ENCODE results near the gene THRB. TPM values are rescaled to one million over a fixed set of nuclear protein-coding genes. Genes with fewer than 3 reads are reported as not detected.

The THRB gene
- total RNA-seq, 5 donors from 2014 or later (not counting 1 experiment from before 2014, with no cell fraction given), result 0.03 to 0.29 (median 0.19) TPM; not detected in 2

DNA sequence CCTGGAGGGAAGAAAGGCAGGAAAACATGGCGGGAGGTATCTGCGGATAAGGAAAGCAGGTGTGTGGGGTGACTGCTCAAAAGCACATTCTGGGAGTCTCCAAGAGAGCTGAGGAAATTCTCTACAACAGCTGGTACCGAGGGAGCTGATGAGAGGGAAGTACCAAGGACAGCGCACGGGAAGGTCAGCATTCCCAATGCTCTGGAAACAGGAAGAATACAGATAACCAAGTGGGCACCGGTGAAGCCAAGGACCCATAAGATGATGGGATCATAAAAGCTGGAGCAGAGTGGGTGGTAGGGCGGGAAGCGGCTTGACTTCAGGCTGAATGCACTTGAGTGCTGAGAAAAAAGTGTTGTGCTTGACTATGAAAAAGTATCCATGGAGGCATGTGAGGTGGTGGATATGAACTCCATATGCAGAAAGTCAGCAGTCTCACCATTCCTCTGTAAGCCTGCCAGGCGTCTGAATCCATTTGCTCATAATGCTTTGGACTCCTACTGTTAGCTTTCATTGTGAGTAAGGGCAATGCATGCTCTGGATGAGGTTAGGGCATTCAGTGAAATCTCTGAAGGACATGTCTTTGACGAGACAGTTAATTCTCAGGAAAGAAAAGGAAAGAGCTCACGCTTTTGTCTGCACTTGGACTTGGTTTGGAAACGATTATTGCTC, 334.1 kb downstream of the THRB start:
- Mint-ChIP-seq H3K4me1 (peaks cover 0 to 2% (median 0%) of the 10 kb centered on the region in 3 donors), H3K9me3 (no peaks in the 10 kb centered on the region), H3K4me3 (no peak overlapping the region), H3K27me3 (peaks cover 5 to 10% of the 10 kb centered on the region in 2 donors), H3K27ac (no peak overlapping the region), H3K36me3 (no peaks in the 10 kb centered on the region)
- H3K9me3 ChIP-seq, result no peaks in the 10 kb centered on the region
- H3K36me3 ChIP-seq (ENCODE audit: control insufficient read depth in 2 of 2, extremely low read depth in 1 of 2, insufficient read depth in 1 of 2, low read length in 1 of 2), result no peaks in the 10 kb centered on the region
- ATAC-seq (replicated peaks in 1 of 4), result no peak
- H3K27ac ChIP-seq (ENCODE audit: low read length), result no peak overlapping the region
- 81% methylated on average over 7 of the region's 12 CpGs for WGBS (ENCODE audit: insufficient coverage)
- H3K4me3 ChIP-seq (ENCODE audit: control insufficient read depth in 1 of 2, extremely low read depth in 1 of 2, low read length in 1 of 2), result no peak overlapping the region
- no peak for DNase-seq
- H3K27me3 ChIP-seq (replicated peaks in 1 of 2; ENCODE audit: control insufficient read depth in 2 of 2, extremely low read depth in 1 of 2, insufficient read depth in 2 of 2, low read length in 1 of 2), result no peaks in the 10 kb centered on the region
- ChIA-PET POLR2A (no interaction called here), CTCF (no interaction called here)
- no peaks in the 10 kb centered on the region for H3K4me1 ChIP-seq (ENCODE audit: control insufficient read depth in 1 of 2, extremely low read depth in 1 of 2, insufficient read depth in 2 of 2, low read length in 2 of 2)

DNA sequence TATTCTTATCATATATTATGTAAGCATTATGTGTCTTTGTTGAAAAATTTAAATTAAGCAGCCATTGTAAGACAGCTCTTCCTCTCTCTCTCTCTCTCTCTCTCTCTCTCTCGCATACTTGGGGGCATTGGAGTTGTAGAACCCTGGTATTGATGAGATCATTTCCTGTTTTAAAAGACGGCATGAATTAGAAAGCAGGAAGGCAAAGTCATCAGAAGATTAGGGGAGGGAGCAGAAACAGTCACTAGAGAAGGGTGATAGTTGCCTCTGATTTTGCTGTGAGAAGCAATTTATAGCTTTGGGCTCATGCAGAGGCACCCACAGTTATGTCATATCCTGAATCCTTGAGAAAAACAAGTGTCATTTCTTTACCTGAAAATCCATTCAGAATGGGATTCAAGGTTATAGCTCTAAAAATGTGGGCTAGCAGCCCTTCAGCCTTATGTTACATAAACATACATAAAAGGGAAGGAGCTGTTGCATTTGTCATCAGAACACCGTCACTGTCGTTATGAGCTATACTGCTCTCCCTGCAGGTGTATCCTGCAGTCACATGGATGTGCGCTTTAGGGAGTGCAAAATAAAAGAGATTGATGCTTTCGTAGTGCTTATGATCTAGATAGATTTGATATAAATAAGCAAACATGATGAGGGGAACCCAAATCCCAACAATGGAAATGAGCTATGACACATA, 335.7 kb downstream of the THRB start:
- H3K27me3 Mint-ChIP-seq, result peaks cover 5 to 10% of the 10 kb centered on the region in 2 donors
- 27% methylated on average over 3 of the region's 6 CpGs for WGBS (ENCODE audit: insufficient coverage)
- no peaks in the 10 kb centered on the region for H3K4me1 ChIP-seq (ENCODE audit: control insufficient read depth in 1 of 2, extremely low read depth in 1 of 2, insufficient read depth in 2 of 2, low read length in 2 of 2)
- H3K9me3 ChIP-seq, result no peaks in the 10 kb centered on the region
- POLR2A ChIA-PET, result no interaction called here
- CTCF ChIA-PET, result interaction anchor here in 1 of 2 donors (0.5 to 0.9 kb wide), 2 partner anchors 109 to 236 kb away, joined by 4 to 5 read pairs; no protein-coding TSS in a partner anchor
- H3K36me3 Mint-ChIP-seq, result no peaks in the 10 kb centered on the region
- no peak overlapping the region for H3K4me3 Mint-ChIP-seq
- H3K27ac ChIP-seq (ENCODE audit: low read length), result no peak overlapping the region
- no peaks in the 10 kb centered on the region for H3K36me3 ChIP-seq (ENCODE audit: control insufficient read depth in 2 of 2, extremely low read depth in 1 of 2, insufficient read depth in 1 of 2, low read length in 1 of 2)
- ATAC-seq (replicated peaks in 1 of 4) (no peak), DNase-seq (no peak)
- H3K4me3 ChIP-seq (ENCODE audit: control insufficient read depth in 1 of 2, extremely low read depth in 1 of 2, low read length in 1 of 2), result no peak overlapping the region
- no peak overlapping the region for H3K27ac Mint-ChIP-seq
- H3K9me3 Mint-ChIP-seq, result no peaks in the 10 kb centered on the region
- H3K4me1 Mint-ChIP-seq, result peaks cover 0 to 2% (median 0%) of the 10 kb centered on the region in 3 donors
- H3K27me3 ChIP-seq (replicated peaks in 1 of 2; ENCODE audit: control insufficient read depth in 2 of 2, extremely low read depth in 1 of 2, insufficient read depth in 2 of 2, low read length in 1 of 2), result no peaks in the 10 kb centered on the region

DNA sequence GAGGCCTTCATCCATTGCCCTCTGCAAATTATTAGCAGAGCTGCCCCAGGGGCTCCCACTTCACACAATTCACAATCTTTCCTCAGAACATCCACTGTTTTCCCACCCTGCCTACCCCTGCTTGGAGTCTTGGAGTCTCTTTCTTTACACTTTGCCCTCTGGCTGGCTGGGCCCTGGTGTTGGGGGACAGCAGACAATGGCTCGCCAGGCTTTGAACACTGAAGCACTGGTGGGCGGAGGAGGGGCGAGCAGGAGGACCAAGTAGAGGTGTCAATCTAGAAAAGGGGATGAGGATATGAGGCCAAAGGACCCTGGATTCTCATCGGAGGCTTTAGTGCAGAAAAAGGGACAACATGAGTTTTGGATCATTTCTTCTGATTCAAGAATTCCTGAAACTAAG, 337.5 kb downstream of the THRB start:
- H3K4me1 Mint-ChIP-seq, result peaks cover 0 to 2% (median 0%) of the 10 kb centered on the region in 3 donors

GRCh38 chr3:24156466-24156865, 338.2 kb downstream of the THRB start:
- Mint-ChIP-seq H3K36me3 (no peaks in the 10 kb centered on the region), H3K9me3 (no peaks in the 10 kb centered on the region), H3K27ac (no peak overlapping the region), H3K27me3 (peaks cover 5 to 10% of the 10 kb centered on the region in 2 donors), H3K4me1 (peaks cover 0 to 2% (median 0%) of the 10 kb centered on the region in 3 donors), H3K4me3 (no peak overlapping the region)
- ATAC-seq (replicated peaks in 1 of 4) (peak in 1 of 4 experiments; percentile 9), DNase-seq (no peak)
- Histone ChIP-seq H3K4me1 (ENCODE audit: control insufficient read depth in 1 of 2, extremely low read depth in 1 of 2, insufficient read depth in 2 of 2, low read length in 2 of 2) (no peaks in the 10 kb centered on the region), H3K27me3 (replicated peaks in 1 of 2; ENCODE audit: control insufficient read depth in 2 of 2, extremely low read depth in 1 of 2, insufficient read depth in 2 of 2, low read length in 1 of 2) (no peaks in the 10 kb centered on the region), H3K36me3 (ENCODE audit: control insufficient read depth in 2 of 2, extremely low read depth in 1 of 2, insufficient read depth in 1 of 2, low read length in 1 of 2) (no peaks in the 10 kb centered on the region), H3K9me3 (no peaks in the 10 kb centered on the region), H3K27ac (ENCODE audit: low read length) (no peak overlapping the region), H3K4me3 (ENCODE audit: control insufficient read depth in 1 of 2, extremely low read depth in 1 of 2, low read length in 1 of 2) (no peak overlapping the region)
- POLR2A ChIA-PET, result no interaction called here
- CTCF ChIA-PET, result no interaction called here
- 0% methylated on average over 1 of the region's 2 CpGs for WGBS (ENCODE audit: insufficient coverage)

More for the DNA sequence above, 337.5 kb downstream of the THRB start:
- no peak for ATAC-seq (replicated peaks in 1 of 4)
- no peaks in the 10 kb centered on the region for H3K4me1 ChIP-seq (ENCODE audit: control insufficient read depth in 1 of 2, extremely low read depth in 1 of 2, insufficient read depth in 2 of 2, low read length in 2 of 2)
- Mint-ChIP-seq H3K27me3 (peaks cover 5 to 10% of the 10 kb centered on the region in 2 donors), H3K27ac (no peak overlapping the region), H3K9me3 (no peaks in the 10 kb centered on the region), H3K4me3 (no peak overlapping the region), H3K36me3 (no peaks in the 10 kb centered on the region)
- ChIA-PET CTCF (no interaction called here), POLR2A (no interaction called here)
- no peaks in the 10 kb centered on the region for H3K36me3 ChIP-seq (ENCODE audit: control insufficient read depth in 2 of 2, extremely low read depth in 1 of 2, insufficient read depth in 1 of 2, low read length in 1 of 2)
- no peaks in the 10 kb centered on the region for H3K27me3 ChIP-seq (replicated peaks in 1 of 2; ENCODE audit: control insufficient read depth in 2 of 2, extremely low read depth in 1 of 2, insufficient read depth in 2 of 2, low read length in 1 of 2)
- no peak overlapping the region for H3K4me3 ChIP-seq (ENCODE audit: control insufficient read depth in 1 of 2, extremely low read depth in 1 of 2, low read length in 1 of 2)
- no peak overlapping the region for H3K27ac ChIP-seq (ENCODE audit: low read length)
- 100% methylated on average over 1 of the region's 4 CpGs for WGBS (ENCODE audit: insufficient coverage)
- no peaks in the 10 kb centered on the region for H3K9me3 ChIP-seq
- DNase-seq, result no peak

- Histone ChIP-seq H3K4me3 (ENCODE audit: control insufficient read depth in 1 of 2, extremely low read depth in 1 of 2, low read length in 1 of 2) (no peak overlapping the region), H3K9me3 (no peaks in the 10 kb centered on the region), H3K4me1 (ENCODE audit: control insufficient read depth in 1 of 2, extremely low read depth in 1 of 2, insufficient read depth in 2 of 2, low read length in 2 of 2) (no peaks in the 10 kb centered on the region), H3K27ac (ENCODE audit: low read length) (no peak overlapping the region), H3K27me3 (replicated peaks in 1 of 2; ENCODE audit: control insufficient read depth in 2 of 2, extremely low read depth in 1 of 2, insufficient read depth in 2 of 2, low read length in 1 of 2) (no peaks in the 10 kb centered on the region), H3K36me3 (ENCODE audit: control insufficient read depth in 2 of 2, extremely low read depth in 1 of 2, insufficient read depth in 1 of 2, low read length in 1 of 2) (no peaks in the 10 kb centered on the region)
- Mint-ChIP-seq H3K27ac (no peak overlapping the region), H3K4me1 (peaks cover 0 to 2% (median 0%) of the 10 kb centered on the region in 3 donors), H3K36me3 (no peaks in the 10 kb centered on the region), H3K9me3 (no peaks in the 10 kb centered on the region), H3K27me3 (peaks cover 5 to 10% of the 10 kb centered on the region in 2 donors), H3K4me3 (no peak overlapping the region)
- DNase-seq (no peak), ATAC-seq (replicated peaks in 1 of 4) (no peak)
- CTCF ChIA-PET, result no interaction called here
- POLR2A ChIA-PET, result no interaction called here
Observed at GRCh38 chr3:24155276-24155675, 339.4 kb downstream of the THRB start.

DNA sequence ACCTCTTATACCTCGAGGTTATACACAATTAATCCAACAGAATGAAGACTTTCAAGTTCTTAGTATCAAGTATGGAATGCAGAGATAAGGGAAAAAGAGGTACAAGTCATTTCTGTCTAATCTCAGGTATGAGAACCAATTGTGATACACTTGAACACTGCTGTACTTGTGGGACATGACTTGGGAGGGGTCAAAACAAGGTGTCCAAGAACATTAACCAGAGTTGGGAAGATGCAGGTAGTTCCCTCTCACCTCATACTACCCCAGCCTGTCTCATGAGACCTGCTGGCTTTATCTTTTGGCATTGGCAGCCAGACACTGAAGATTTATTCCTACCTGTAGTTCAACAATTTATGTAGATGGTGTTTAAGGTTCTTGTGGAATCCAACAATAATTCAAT, 339.9 kb downstream of the THRB start:
- DNase-seq (no peak), ATAC-seq (replicated peaks in 1 of 4) (no peak)
- H3K27me3 Mint-ChIP-seq, result peaks cover under 1 to 5% of the 10 kb centered on the region in 2 donors
- Histone ChIP-seq H3K27me3 (replicated peaks in 1 of 2; ENCODE audit: control insufficient read depth in 2 of 2, extremely low read depth in 1 of 2, insufficient read depth in 2 of 2, low read length in 1 of 2) (no peaks in the 10 kb centered on the region), H3K27ac (ENCODE audit: low read length) (no peak overlapping the region), H3K36me3 (ENCODE audit: control insufficient read depth in 2 of 2, extremely low read depth in 1 of 2, insufficient read depth in 1 of 2, low read length in 1 of 2) (no peaks in the 10 kb centered on the region), H3K4me3 (ENCODE audit: control insufficient read depth in 1 of 2, extremely low read depth in 1 of 2, low read length in 1 of 2) (no peak overlapping the region), H3K9me3 (no peaks in the 10 kb centered on the region), H3K4me1 (ENCODE audit: control insufficient read depth in 1 of 2, extremely low read depth in 1 of 2, insufficient read depth in 2 of 2, low read length in 2 of 2) (no peaks in the 10 kb centered on the region)
- H3K36me3 Mint-ChIP-seq, result no peaks in the 10 kb centered on the region
- peaks cover 0 to 2% (median 0%) of the 10 kb centered on the region in 3 donors for H3K4me1 Mint-ChIP-seq
- no peak overlapping the region for H3K27ac Mint-ChIP-seq
- WGBS (ENCODE audit: insufficient coverage), result no CpG with 5 or more reads among the region's 1 CpG
- ChIA-PET POLR2A (no interaction called here), CTCF (no interaction called here)
- no peaks in the 10 kb centered on the region for H3K9me3 Mint-ChIP-seq
- no peak overlapping the region for H3K4me3 Mint-ChIP-seq
